ENCODE measurements around the gene ZNF668.

Gene ZNF668

GRCh38 chr16:31092330-31092729, 18.3 kb upstream of the ZNF668 start:
- no peak for ATAC-seq
- TF ChIP-seq ZNF70 (CRISPR knock-in tag; IDR thresholded peaks at IDR 0.05), result no peak
- TF ChIP-seq TSHZ2 (CRISPR knock-in tag; IDR thresholded peaks at IDR 0.05), result no peak
- TF ChIP-seq RARB (CRISPR knock-in tag; IDR thresholded peaks at IDR 0.05), result no peak
- TF ChIP-seq OSR1 (CRISPR knock-in tag; IDR thresholded peaks at IDR 0.05), result no peak
- TF ChIP-seq ZC3H10 (CRISPR knock-in tag; IDR thresholded peaks at IDR 0.05), result no peak
- TF ChIP-seq POU6F1 (CRISPR knock-in tag; IDR thresholded peaks at IDR 0.05; ENCODE audit: borderline replicate concordance, low read depth), result no peak
- TF ChIP-seq TCF4 (CRISPR knock-in tag; IDR thresholded peaks at IDR 0.05; ENCODE audit: borderline replicate concordance), result no peak
- TF ChIP-seq PPARA (CRISPR knock-in tag; IDR thresholded peaks at IDR 0.05; ENCODE audit: borderline replicate concordance), result no peak
- no peak for TF ChIP-seq TOX (CRISPR knock-in tag; IDR thresholded peaks at IDR 0.05; ENCODE audit: borderline replicate concordance)
- no peak for TF ChIP-seq ARNTL (CRISPR knock-in tag; IDR thresholded peaks at IDR 0.05; ENCODE audit: borderline replicate concordance, low read depth)
- TF ChIP-seq ZFP30 (CRISPR knock-in tag; IDR thresholded peaks at IDR 0.05), result no peak
- TF ChIP-seq ZNF8 (CRISPR knock-in tag; IDR thresholded peaks at IDR 0.05), result no peak
- TF ChIP-seq GLIS3 (CRISPR knock-in tag; IDR thresholded peaks at IDR 0.05), result no peak
- no peak for TF ChIP-seq ISL1 (CRISPR knock-in tag; IDR thresholded peaks at IDR 0.05)
- no peak for TF ChIP-seq CSDC2 (CRISPR knock-in tag; IDR thresholded peaks at IDR 0.05)
- no peak for TF ChIP-seq CSRNP3 (CRISPR knock-in tag; IDR thresholded peaks at IDR 0.05)
- no peak for TF ChIP-seq ESRRG (CRISPR knock-in tag; IDR thresholded peaks at IDR 0.05)
- TF ChIP-seq CREB5 (CRISPR knock-in tag; IDR thresholded peaks at IDR 0.05; ENCODE audit: low read depth), result no peak
- no peak for TF ChIP-seq SNAI2 (CRISPR knock-in tag; IDR thresholded peaks at IDR 0.05)

- TF ChIP-seq ZFP30 (CRISPR knock-in tag; IDR thresholded peaks at IDR 0.05) (no peak), ZNF8 (CRISPR knock-in tag; IDR thresholded peaks at IDR 0.05) (no peak), ZFP3 (CRISPR knock-in tag; IDR thresholded peaks at IDR 0.05) (no peak), POU6F1 (CRISPR knock-in tag; IDR thresholded peaks at IDR 0.05; ENCODE audit: borderline replicate concordance, low read depth) (no peak), SNAI2 (CRISPR knock-in tag; IDR thresholded peaks at IDR 0.05) (no peak), ZNF70 (CRISPR knock-in tag; IDR thresholded peaks at IDR 0.05) (no peak), GLIS3 (CRISPR knock-in tag; IDR thresholded peaks at IDR 0.05) (no peak), PPARA (CRISPR knock-in tag; IDR thresholded peaks at IDR 0.05; ENCODE audit: borderline replicate concordance) (no peak), ZC3H10 (CRISPR knock-in tag; IDR thresholded peaks at IDR 0.05) (no peak), TOX (CRISPR knock-in tag; IDR thresholded peaks at IDR 0.05; ENCODE audit: borderline replicate concordance) (no peak), RARB (CRISPR knock-in tag; IDR thresholded peaks at IDR 0.05) (no peak), TSHZ2 (CRISPR knock-in tag; IDR thresholded peaks at IDR 0.05) (no peak), ISL1 (CRISPR knock-in tag; IDR thresholded peaks at IDR 0.05) (no peak), CSRNP3 (CRISPR knock-in tag; IDR thresholded peaks at IDR 0.05) (no peak)
- ATAC-seq, result no peak
These were observed 16.5 kb upstream of the ZNF668 start for GRCh38 chr16:31090540-31090939.
